SK-N-MC (cell line): ENCODE data around the gene CHPF.

Source experiments
- EZH2 ChIP-seq: fragments of 200-600 bp; sonication (generic); IDR thresholded peaks from one replicate; pipeline ENCODE4 v1.6.1; 2017; ENCODE audit warnings: antibody characterized with exemption
- POLR2AphosphoS5 ChIP-seq: IDR thresholded peaks from 2 replicates; pipeline ENCODE4 v1.6.1; 2012; ENCODE audit warnings: mild to moderate bottlenecking, low read depth, low read length, borderline replicate concordance

DNA sequence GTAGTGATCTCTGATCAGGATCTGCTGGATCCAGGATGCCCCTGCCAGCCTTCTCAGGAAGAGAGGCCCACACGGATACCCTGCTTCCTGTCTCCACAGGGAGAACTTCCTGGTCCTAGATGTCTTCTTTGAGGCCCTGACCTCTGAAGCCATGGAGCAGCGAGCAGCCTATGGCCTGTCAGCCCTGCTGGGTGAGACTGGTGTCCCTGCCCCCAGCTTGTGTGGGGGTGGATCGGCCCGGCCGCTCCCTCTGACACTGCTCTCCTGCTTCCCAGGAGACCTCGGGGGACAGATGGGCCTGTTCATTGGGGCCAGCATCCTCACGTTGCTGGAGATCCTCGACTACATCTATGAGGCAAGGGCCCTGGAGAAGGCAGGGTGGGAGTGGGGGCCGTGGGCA is 6.6 kb downstream of the CHPF start:
- no peak for TF ChIP-seq POLR2AphosphoS5
- no peak for TF ChIP-seq EZH2
